ENCODE results near the gene NAA38. TPM values are rescaled to one million over a fixed set of nuclear protein-coding genes. Genes with fewer than 3 reads are reported as not detected.
A peak's percentile ranks its signal among the peaks of the same experiment; 100 is the strongest.

The NAA38 gene
- total RNA-seq, 1 experiment from 2014 or later = 97.3 TPM

DNA sequence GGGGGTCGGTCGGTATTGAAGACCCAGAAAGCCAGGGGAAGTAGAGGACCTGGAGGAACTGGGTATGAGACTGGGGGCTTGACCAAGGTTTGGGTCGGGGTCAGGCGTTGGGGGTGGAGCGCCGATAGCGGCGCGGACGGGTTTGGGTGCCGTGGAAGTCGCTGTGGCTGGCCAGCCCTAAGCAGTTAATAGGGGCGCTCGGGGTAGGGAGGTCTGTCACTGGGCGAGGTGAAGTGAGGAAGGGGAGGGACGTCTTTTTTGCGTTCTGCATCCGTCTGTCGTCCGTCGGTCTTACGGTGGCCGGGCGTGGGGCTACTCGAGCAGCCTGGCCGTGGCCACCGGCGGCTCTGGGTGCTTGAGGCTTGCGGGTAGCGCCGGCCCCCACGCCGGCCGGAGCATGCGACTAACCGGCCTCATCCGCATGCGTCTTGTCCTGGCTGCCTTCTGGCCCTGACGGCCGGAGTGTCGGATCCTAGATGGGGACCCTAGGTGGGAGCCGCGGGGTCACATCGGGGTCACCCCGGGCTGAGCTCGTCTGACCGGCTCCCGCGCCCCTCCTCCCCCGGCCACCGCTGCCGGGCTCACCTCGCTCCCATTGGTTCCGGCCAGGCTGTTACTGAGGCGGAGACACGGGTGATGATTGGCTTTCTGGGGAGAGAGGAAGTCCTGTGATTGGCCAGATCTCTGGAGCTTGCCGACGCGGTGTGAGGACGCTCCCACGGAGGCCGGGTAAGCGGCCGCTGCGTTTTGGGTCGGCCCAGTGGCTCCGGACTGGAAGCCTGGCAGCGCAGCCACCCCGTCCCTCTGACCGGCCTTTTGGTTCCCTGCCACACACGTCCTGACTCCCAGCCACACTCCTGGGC is 12.8 kb downstream of the NAA38 start:
- in situ Hi-C loops (cut with HindIII; ENCODE audit: low sequenced_read_pairs) = no loop called here
- DNase-seq (ENCODE audit: low spot score) = peak; percentile 97

DNA sequence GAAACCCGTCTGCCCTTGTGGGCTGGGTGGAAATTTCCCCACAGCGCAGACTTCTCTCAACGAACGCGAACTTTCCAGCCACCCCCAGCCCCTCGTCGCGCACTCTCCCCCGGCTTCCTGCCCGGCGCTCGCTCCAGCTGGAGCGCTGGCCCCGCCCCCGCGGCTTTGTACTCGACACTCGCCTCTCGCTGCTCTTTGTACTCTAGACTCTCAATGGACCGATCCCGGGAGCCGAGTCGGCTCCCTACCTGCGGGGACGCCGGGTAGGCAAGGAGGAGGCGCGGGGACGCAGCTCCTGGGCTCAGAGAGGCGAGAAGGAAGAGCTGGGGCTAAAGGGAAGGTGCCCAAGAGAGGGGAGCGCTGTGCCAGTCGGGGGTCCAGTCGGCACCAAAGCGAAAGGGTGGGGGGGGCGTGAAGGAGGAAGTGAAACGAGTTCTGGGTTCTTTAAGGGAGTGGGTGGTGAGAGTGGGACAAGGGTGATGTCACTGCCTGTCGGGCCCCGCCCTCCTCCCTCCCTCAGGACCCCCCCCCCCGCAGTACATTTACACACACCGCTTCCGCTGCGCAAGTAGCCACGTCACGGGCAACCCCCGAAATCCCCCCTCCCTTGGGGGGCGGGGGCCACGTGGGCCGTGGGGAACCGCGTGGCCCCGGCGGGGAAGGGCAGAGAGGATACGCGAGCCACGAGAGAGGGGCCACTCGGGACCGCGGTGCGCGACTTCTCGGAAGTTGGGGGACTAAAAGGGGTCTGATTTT is 13.6 kb downstream of the NAA38 start:
- in situ Hi-C loops (cut with HindIII; ENCODE audit: low sequenced_read_pairs) = no loop called here
- DNase-seq (ENCODE audit: low spot score) = peak; percentile 64

DNA sequence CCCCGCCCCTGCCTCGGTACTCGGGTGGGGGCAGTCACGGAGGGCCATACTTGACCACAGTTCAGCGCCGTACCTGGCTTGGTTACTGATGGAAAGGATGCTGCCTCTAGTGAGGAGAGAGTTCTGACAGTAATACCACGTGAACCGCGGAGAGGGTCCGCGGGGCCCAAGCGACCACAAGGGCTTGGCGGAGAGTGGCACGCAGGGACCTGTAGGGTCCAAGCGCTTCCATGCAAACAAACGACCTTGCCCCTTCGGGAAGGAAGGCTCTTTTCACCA is 14.2 kb downstream of the NAA38 start:
- in situ Hi-C loops (cut with HindIII; ENCODE audit: low sequenced_read_pairs) = no loop called here
- DNase-seq (ENCODE audit: low spot score) = no peak

DNA sequence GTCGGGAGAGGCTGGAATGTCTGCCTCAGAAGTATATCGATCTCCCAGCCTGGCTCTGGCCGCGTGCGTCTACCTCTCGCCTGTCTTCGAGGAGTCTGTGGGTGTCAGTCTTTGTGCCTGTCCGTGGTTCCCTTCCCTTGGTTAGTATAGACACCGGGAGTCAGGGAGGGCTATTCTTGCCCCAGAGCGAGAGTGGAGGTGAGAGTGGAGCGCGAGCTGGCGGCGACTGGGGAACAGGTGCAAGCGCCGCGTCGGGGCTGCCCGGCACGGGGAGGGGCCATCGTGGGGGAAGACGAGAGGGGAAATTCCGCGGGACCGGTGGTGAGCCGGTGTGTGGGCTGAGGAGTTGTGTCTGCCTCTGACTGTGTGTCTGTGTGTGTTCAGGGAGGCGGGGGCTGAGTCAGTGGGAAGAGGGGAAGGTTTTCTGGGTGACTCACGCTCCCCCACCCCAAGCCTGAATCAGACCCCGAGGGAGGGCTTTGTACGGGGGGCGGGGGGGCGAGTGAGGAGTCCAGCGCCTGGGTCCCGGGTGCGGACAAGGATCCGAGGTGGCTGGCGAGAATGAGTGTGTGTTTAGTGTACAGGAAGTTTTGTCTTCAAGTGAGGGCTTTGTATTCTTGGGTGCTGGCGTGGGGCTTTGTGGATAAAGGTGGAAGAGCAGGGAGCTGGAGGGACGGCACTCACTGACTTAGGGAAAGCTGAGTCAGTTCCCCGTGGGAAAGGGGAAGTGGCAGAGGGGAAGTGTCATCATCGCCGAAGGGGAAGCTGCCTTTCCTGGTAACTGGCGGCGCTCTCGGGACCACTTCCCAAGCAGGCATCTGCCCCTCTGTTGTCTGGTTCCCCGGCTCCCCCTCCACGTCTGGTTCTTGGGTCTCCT is 14.7 kb downstream of the NAA38 start:
- in situ Hi-C loops (cut with HindIII; ENCODE audit: low sequenced_read_pairs) = no loop called here

DNA sequence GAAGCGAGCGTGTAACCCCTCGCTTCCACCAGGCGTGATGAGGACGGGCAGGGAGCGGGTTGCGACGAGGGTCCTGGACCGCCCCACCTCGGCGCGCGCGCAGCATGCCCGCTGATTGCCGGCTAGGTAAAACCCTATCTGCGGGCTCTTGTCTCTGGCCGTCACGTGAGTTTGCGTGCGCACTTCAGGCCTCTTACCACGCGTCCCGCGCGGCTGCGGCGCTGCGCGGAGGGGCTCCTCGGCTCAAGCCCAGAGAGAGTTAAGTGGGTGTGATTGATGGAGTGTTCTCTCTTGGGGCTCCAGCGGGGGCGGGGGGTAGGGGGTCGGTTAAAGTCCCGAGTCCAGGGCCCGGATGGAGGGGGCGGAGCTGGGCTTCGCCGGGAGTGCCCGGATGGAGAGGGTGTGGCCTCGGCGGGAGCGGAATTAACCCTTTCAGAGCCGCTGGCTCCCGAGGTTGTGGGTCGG is 15.4 kb downstream of the NAA38 start:
- in situ Hi-C loops (cut with HindIII; ENCODE audit: low sequenced_read_pairs) = no loop called here
- DNase-seq (ENCODE audit: low spot score) = peak; percentile 84

More for the DNA sequence above, 14.7 kb downstream of the NAA38 start:
- DNase-seq (ENCODE audit: low spot score) = peak; percentile 46

DNA sequence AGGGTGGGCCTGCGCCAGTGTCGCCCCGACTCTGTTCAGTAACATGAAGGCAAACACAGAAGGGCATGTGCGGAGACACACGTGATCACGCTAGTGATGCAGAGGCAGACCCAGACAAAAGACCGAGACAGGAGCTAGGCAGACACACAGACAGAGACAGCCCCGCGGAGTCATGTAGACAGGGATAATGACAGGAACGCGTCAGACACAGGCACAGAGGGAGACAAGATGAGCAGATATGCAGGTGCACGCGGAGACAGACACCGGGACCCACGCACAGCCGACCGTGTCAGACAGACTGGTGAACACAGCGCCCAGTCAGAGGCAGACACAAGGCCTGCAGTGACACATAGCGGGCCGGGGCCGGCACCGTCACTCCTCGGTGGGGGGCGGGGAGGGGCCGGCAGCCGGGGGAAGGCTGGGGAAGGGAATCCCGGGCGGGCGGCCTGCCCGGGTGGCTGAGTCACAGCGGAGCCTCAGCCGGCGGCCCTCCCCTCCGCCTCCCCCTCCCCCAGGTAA is 15.9 kb downstream of the NAA38 start:
- DNase-seq (ENCODE audit: low spot score) = peak; percentile 60
- in situ Hi-C loops (cut with HindIII; ENCODE audit: low sequenced_read_pairs) = no loop called here

DNA sequence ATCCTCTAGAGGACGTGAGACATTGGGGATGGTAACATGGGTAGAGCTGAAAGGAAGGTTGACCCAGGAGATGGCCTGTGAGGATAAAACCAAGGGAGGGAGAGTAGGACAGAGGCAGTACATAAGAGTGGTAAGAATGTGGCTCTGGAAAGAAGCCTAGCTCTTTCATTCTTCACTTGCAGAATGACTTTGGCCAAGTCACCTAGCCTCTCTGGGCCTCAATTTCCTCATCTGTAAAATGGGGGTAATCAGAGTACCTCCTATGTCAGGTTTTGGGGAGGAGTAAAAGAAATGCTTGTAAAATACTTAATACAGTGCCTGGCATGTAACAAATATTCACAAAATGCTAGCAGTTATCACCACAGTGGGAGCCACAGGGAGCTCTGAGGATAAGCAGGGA is 16.5 kb downstream of the NAA38 start:
- in situ Hi-C loops (cut with HindIII; ENCODE audit: low sequenced_read_pairs) = no loop called here
- no peak for DNase-seq (ENCODE audit: low spot score)

DNA sequence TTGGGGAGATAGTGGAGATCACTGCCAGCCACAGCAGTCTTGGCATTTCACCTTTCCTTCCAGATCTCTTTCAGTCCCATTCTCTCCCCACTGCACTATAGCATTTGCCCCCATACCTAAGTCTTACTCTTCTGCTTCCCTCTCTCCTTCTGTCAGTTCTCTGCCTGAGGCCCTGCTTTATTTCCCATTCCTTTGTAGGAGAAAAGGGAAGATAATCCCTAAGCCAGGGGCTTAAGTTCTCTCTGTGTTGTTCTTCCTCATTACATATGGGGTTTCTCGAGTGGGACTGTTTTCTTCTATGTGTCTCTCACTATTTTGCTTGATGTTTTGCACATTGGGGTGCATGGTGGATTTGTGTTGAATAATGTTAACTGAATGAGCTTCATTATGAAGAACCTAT is 16.9 kb downstream of the NAA38 start:
- peak; percentile 5 for DNase-seq (ENCODE audit: low spot score)
- in situ Hi-C loops (cut with HindIII; ENCODE audit: low sequenced_read_pairs) = no loop called here

DNA sequence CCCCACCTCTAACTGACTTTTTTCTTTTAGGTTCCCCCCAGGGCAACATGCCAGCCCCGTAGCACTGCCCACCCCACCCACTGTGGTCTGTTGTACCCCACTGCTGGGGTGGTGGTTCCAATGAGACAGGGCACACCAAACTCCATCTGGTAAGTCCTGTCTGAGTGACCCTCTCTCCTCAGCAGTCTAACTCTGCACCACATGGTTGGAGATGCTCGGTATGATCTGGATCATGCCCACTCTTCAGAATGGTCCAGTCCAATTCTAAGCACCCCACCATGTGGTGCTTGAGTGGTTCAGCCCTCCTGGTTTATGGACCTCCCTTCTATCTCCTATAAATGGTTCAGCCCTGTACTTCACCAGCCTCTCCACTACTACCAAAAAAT is 17.5 kb downstream of the NAA38 start:
- peak; percentile 57 for DNase-seq (ENCODE audit: low spot score)
- in situ Hi-C loops (cut with HindIII; ENCODE audit: low sequenced_read_pairs) = no loop called here

DNA sequence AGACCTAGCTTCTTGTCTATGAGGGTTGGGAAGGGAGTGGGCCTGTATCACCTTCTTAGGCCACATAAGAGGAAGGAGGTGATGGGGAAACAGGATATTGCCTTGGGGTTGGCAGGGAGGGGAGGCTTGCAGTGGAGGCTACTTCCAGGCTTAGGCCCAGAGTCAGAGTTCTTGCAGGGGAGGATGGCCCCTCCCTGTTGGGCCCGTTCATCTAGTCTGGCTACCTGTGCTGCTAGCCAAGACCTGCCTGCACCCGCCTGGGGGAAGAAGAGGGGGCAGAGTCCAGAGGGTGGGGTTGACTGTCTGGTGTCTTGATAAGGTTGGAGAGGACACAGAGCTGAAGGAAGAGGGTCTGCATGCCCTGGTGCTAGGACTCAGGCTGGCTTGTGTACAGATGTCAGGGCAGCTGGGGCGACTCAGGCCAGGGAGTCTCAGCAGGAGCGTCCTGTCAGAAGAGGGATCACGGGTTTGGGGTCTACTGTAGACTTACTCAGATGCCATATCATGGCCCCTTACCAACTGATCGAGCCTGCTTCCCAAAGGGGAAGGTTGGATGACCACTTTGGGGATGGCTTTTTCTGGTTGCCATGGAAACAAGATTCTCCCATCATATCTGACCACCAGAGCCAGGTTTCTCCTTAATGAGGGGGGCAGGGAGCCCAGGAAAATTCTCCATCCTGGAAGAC is 18.0 kb downstream of the NAA38 start:
- peak; percentile 9 for DNase-seq (ENCODE audit: low spot score)
- in situ Hi-C loops (cut with HindIII; ENCODE audit: low sequenced_read_pairs) = no loop called here

DNA sequence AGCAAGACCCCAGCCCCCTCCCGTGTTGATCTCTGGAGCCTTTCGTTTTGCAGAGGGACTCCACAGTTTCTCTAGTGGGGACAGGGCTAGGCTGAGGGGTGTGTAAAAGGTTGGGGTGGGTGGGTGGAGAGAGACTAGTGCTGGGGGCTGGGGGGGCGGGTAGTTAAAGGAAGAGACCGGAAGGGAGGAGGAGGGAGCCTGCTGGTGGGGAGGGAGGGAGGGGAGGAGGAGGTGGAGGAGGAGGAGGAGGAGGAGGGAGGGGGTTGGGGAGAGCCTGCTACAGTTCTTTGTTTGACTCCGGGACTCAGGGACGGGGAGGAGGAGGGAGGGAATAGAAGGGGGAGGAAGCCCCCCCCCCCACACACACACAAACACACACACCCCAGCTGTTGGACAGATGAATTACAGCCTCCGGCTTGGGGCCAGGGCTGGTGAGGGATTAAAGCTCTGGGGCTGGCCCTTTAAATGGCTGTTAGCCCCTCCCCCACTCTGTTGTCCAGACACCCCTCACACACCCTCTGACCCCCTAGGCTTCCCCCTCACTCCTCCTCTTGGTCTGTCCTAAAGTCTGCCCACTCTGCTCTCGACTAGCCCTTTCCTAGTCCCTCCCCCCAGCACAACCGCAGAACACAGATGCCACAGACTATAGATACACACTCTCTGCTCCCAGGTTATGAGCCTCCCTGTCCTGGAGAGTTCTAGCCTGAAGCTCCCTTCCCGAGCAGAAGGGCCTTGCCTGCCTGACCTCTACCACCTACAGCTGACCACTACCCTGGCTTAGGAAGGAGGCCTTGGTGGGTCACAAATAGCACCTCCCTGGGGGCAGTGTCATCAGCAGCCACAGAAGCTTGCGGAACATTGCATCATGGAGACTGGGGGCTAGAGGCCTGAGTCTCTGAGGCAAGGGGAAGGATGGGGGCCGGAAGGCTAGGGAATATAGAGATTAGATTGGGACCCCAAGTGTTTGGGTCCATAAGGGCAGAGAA is 19.0 kb downstream of the NAA38 start:
- in situ Hi-C loops (cut with HindIII; ENCODE audit: low sequenced_read_pairs) = no loop called here
- peak; percentile 51 for DNase-seq (ENCODE audit: low spot score)

DNA sequence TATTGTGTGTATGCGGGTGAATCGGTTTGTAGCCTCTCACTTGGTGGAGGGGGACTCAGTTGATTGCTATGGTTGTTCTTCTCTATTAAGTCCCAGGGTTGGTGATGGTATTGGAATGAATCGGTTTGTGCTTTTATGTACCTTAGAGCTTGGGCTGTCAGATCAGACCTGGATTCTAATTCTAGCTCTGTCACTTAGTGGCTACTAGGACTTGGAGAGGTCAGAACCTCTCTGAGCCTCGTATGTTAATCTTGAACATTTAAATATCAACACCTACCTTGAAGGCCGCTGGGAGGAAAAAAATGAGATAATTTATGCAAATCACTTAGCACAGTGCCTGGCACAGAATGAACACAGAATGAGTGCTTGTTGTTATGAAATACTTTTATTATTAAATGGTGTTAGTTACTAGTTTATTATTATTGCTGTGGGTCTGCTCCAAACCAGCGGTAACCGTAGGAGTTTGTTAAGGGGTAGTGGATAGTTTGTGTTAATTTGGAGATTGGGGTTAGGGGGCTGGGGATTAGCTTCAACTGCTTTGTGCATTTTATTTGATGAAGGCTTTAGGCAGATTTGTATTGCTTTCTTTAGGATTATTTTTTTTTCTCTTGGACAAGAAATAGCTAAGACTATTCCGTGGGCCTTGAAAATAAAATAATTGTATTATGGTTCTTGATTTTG is 19.8 kb downstream of the NAA38 start:
- in situ Hi-C loops (cut with HindIII; ENCODE audit: low sequenced_read_pairs) = no loop called here
- DNase-seq (ENCODE audit: low spot score) = peak; percentile 23

DNA sequence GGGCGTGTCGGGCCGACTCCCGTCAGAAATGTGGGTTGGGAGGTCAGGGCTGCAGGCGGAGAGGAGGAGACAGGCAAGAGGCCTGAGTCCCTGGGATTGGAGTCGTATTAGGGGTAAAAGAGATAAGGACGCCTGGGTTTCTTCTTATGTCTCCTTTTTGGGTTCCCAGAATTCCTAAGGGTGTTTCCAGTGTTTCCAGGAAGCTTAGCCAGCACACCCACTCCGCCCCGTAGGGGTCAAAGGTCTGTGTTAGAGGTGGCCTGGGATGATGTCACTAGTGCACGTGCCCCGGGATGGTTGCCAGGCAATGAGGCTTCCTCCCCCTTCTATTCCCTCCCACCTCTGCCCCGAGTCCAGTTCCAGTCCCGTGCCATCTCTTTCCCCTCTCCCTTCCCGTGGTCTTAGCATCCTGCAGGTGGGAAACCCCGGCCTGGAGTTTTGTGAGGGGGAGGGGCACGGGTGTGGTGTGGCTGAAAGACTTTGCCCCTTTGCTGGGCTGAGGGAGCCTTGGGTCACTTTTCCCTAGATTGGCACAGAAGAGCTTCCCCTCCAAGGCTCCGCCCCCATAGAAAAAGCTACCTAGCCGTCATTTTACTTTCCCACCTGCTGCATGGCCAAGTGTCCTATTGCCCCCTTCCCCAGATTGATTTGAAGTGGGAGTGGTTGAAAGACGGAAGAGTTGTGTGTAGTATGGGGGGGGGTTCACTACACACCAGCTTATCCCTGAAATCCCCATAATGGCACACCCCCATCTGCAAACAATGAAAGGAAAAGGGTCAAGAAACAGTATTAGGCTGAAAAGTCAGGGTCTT is 20.6 kb downstream of the NAA38 start:
- peak; percentile 84 for DNase-seq (ENCODE audit: low spot score)

DNA sequence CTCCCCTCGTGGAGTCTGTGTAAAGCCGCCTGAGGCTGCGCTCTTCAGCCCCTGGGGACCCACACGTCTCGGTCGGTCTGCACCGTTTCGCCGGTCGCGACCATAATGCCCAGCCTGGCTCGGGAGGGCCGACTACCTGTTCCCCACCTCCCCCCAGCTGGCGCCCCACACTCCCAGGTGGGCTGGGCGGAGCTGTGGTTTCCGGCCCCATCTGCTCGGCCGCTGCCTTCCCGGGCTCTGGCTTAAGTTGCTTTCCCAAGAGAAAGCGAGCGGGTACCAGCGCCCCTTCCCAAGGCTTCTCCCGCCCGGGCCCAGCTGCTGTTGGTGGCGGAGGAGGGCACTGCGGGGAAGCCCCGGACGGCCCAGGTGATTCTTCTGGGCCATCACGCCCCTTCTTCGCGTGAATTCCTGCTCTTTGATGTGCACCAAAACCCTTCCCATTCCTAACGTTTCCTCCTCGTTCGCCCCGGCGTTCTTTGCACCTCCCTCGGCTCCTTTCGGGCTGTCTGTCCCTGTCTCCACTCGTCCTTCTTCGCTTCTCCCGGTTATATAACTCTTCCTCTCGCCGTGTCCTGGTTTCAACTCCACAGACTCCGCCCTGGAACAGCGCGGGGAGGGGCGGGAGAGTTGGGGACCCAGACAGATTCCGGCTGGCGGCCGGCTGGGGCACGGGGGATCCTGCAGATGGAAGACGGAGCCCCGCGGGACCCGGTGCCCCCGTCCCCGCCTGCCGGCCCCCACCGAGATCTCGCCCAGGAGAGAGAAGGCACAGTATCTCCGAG is 21.4 kb downstream of the NAA38 start:
- in situ Hi-C loops (cut with HindIII; ENCODE audit: low sequenced_read_pairs) = no loop called here
- peak; percentile 89 for DNase-seq (ENCODE audit: low spot score)

More for the DNA sequence above, 20.6 kb downstream of the NAA38 start:
- in situ Hi-C loops (cut with HindIII; ENCODE audit: low sequenced_read_pairs) = no loop called here

DNA sequence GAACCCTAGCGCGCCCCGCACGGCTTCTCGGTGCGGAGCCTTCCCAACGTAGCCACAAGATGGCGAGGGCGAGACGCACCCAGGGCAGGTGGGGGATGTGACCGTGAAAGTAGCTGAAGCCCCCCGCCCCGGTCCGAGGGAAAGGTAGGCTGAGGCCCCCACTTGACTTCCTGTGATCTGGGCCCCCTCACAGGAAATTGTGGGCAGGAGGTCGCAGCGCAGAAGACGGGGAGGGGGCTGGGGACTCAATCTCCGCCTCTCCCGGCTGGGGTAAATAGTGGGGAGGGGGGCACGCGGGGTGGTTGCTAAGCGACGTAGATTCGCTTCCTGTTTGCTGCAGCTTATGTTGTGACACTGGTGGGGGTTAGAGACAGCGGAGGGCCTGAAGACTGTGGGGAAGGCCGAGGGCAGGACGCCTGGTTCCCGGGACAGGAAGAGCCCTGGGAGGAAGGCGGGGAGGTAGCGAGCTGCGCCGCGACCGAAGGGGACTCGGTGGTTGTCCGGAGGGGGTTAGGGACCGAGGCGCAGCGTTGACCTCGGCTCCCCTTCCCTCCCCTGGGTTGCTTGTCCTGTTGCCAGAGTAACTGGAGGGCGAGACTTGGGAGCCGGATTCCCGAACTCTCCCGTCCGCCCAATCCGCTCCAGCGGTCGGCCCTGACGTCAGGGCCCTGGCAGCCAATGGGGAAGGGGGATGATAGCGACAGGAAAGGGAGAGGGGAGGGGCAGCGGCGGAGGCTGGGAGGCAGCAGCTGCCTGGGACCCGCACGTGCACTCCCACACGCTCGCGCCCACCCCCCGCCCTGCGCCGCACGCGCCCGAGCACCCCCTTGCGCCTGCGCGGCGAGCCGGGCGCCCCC is 22.2 kb downstream of the NAA38 start:
- in situ Hi-C loops (cut with HindIII; ENCODE audit: low sequenced_read_pairs) = no loop called here
- DNase-seq (ENCODE audit: low spot score) = peak; percentile 98

Measured in G401 (cell line).